Measurements from ENCODE around the gene TAF7.
A peak's percentile ranks its signal among the peaks of the same experiment; 100 is the strongest.

The TAF7 gene

GRCh38 chr5:141303756-141304155 is 16.8 kb downstream of the TAF7 start, which contains the start of gene SLC25A2:
SLC25A2 (minus strand) TSS chr5:141304049; CDS start chr5:141303865, 184 bp downstream.
- no peak for DNase-seq (ENCODE audit: low read depth)
- TF ChIP-seq CTCF (IDR thresholded peaks at IDR 0.05; ENCODE audit: low read depth, low read length) = no peak
- no peak for TF ChIP-seq POLR2A (IDR thresholded peaks at IDR 0.05; ENCODE audit: extremely low read depth, insufficient read length)
- no peak for TF ChIP-seq MYC (IDR thresholded peaks at IDR 0.05; ENCODE audit: low read depth, low read length)
- no peak within 1 kb of the TSS for H3K4me3 ChIP-seq (ENCODE audit: low read depth, low read length)

- no peak for TF ChIP-seq CTCF (IDR thresholded peaks at IDR 0.05; ENCODE audit: low read depth, low read length)
- TF ChIP-seq MYC (IDR thresholded peaks at IDR 0.05; ENCODE audit: low read depth, low read length) = no peak
- TF ChIP-seq MAX (IDR thresholded peaks at IDR 0.05; ENCODE audit: low read depth, low read length) = no peak
- TF ChIP-seq POLR2A (IDR thresholded peaks at IDR 0.05; ENCODE audit: extremely low read depth, insufficient read length) = no peak
- H3K4me3 ChIP-seq (ENCODE audit: low read depth, low read length) = no peak overlapping the region
- no peak for DNase-seq (ENCODE audit: low read depth)
Measured at GRCh38 chr5:141298376-141298775, 22.2 kb downstream of the TAF7 start.

- DNase-seq (ENCODE audit: low read depth) = peak; percentile 24
- TF ChIP-seq POLR2A (IDR thresholded peaks at IDR 0.05; ENCODE audit: extremely low read depth, insufficient read length) = no peak
- TF ChIP-seq MYC (IDR thresholded peaks at IDR 0.05; ENCODE audit: low read depth, low read length) = no peak
- TF ChIP-seq CTCF (IDR thresholded peaks at IDR 0.05; ENCODE audit: low read depth, low read length) = peak; percentile 25
- TF ChIP-seq MAX (IDR thresholded peaks at IDR 0.05; ENCODE audit: low read depth, low read length) = no peak
- H3K4me3 ChIP-seq (ENCODE audit: low read depth, low read length) = no peak overlapping the region
Measured at GRCh38 chr5:141272906-141273305, 47.7 kb downstream of the TAF7 start.

- DNase-seq (ENCODE audit: low read depth) = no peak
- TF ChIP-seq MYC (IDR thresholded peaks at IDR 0.05; ENCODE audit: low read depth, low read length) (no peak), POLR2A (IDR thresholded peaks at IDR 0.05; ENCODE audit: extremely low read depth, insufficient read length) (no peak), MAX (IDR thresholded peaks at IDR 0.05; ENCODE audit: low read depth, low read length) (no peak), CTCF (IDR thresholded peaks at IDR 0.05; ENCODE audit: low read depth, low read length) (no peak)
- no peak overlapping the region for H3K4me3 ChIP-seq (ENCODE audit: low read depth, low read length)
Measured at GRCh38 chr5:141269195-141269594, 51.4 kb downstream of the TAF7 start.

Measured in NB4 (cell line).